Measurements from ENCODE around the gene TRPV2.

The TRPV2 gene

GRCh38 chr17:16459271-16459670, 43.9 kb downstream of the TRPV2 start:
- DNase-seq, result no peak

GRCh38 chr17:16459855-16460550, 44.6 kb downstream of the TRPV2 start:
- no peak for DNase-seq

- DNase-seq, result no peak
Observed at GRCh38 chr17:16460796-16461605, 45.6 kb downstream of the TRPV2 start.

DNA sequence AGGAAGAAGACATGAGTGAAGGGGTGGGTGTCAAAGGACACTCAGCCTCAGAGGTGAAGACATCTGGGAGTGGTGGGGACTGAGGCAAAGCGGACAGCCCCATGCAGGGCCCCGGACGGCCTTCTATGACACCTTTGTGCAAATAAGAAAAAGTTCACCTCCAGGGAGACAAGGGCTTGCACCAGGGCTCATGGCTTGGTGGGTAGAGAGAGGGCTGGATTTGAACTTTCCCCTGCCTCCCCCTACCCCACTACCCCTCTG, 46.2 kb downstream of the TRPV2 start:
- DNase-seq, result no peak

DNA sequence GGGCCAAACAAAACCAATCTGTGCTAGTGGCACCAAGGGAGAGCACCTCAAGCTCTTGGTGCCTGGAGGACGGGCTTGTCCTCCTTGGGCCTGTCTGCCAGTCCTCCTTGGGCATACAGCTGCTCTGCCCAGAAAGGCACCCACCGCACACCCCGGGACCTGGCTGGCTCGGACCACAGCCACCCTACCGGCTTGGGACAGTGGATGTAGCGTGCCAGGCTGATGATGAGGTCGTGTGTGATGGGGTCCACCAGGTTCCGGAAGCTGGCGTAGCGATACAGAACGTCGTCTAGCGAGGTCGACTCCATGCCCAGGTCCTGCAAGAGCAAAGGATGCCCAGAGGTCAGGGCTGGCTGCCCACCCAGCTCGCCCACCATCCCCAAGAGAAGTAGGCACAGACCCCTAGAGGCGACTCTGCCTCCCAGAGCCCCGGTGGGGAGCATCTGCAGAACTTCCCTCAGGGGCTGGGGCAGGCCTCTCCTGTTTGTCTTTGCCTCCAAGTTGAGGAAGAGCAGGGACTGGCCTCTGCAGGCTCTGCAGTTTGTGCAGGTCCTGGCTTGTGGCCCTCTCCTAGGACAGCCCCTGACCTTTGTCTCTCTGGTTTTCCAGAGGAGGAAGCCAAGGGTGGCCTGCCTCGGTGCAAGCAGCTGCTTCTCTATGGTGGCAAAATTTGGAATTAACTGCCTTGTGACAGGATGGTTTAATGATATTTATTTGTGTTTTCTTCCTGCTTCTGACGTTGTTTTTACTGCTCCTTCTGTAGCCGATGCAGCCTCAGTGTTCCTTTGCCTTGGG, 46.9 kb downstream of the TRPV2 start:
- DNase-seq, result no peak

GRCh38 chr17:16463358-16464302, 48.3 kb downstream of the TRPV2 start:
- no peak for DNase-seq

DNA sequence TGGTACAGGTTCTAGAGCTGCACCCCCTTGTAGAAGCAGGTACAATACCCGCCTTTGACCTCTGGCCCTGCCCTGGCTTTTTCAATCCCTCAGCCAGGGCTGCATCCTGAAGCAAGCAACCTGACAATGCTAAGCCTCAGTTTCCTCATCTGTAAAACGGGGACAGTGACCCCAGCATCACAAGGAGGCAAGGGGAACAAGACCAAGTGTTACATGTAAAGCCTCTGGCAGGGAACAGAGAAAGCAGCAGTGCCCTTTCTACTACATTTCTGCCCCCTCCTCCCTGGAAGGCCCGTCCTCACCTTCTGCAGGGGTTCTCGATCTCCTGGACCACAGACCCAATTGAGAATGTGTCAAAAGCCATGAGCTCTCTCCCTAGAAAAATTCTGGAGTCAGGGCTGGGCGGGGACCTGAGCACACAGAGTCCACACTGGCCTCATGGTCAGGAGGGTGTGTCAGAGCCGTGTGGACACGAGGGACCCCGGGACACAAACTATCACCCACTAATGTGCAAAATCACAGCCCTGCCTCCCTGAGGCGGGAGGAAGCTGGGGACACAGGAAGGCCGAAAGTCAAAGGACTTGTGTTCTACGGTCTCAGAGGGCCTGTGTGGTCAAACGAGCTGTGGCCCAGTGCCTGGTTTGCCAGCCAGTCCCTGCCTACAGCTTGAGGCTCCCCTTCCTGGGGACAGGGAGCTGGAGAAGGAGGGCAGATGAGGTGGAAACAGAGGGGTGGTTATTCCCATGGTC, 49.1 kb downstream of the TRPV2 start:
- DNase-seq, result no peak

- no peak for DNase-seq
Observed at GRCh38 chr17:16465052-16465312, 49.6 kb downstream of the TRPV2 start.

- DNase-seq, result no peak
Observed at GRCh38 chr17:16465861-16466338, 50.5 kb downstream of the TRPV2 start.

DNA sequence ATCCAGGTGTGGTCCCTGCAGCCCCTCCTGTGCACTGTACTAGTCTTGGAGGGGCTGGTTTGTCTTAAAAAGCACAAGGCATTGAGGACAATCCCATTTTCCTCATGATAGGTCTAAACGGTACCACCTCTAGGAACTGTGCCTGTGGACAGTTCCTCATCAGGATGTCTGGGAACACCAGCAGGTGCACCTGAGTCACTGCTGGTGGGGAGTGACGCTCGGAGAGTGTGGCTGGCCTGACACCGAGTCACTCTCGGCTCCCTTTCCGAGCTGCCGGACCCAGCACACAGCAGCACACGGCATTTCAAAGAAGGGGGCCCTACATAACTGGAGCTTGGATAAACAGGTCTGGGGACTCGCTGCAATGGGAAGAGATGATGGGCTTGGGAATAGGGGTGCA, 51.0 kb downstream of the TRPV2 start:
- DNase-seq, result no peak

DNA sequence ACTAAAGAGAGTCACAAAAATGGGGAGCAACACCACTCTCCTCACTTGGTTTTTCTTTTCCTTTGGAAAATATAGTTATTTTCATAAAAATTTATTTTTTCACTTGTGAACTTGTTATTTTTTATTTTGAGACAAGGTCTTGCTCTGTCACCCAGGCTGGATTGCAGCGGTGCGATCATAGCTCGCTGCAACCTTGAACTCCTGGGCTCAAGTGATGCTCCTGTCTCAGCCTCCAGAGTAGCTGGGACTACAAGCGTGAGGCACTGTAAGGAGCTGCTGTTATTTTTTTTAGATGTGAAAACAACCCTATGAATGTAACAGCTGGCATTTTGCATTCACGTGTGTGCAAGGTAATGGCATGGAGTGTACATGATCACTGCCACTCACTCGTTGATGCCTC, 51.7 kb downstream of the TRPV2 start:
- no peak for DNase-seq

- DNase-seq, result no peak
Observed at GRCh38 chr17:16467886-16468285, 52.5 kb downstream of the TRPV2 start.

GRCh38 chr17:16468428-16468992, 53.1 kb downstream of the TRPV2 start:
- no peak for DNase-seq

GRCh38 chr17:16470265-16470664, 54.9 kb downstream of the TRPV2 start:
- DNase-seq, result peak; percentile 60

DNA sequence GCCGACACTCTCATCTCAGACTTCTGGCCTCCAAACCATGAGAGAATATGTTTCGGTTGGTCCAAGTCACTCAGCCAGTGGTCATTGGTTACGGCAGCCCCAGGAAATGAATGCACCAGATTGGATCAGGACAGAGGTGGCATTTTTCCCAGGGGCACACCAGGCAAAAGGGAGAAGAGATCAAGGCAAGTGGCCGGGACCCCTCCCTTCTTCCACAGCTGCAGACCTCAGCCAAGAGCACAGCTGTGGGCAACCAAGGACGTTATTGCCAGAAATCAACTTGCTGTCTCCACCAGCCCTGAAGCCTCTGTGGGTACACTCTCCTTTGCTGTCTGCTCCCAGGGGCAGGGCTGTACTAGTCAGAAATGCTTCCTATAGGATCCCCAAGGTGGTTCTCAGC, 55.9 kb downstream of the TRPV2 start:
- DNase-seq, result no peak

DNA sequence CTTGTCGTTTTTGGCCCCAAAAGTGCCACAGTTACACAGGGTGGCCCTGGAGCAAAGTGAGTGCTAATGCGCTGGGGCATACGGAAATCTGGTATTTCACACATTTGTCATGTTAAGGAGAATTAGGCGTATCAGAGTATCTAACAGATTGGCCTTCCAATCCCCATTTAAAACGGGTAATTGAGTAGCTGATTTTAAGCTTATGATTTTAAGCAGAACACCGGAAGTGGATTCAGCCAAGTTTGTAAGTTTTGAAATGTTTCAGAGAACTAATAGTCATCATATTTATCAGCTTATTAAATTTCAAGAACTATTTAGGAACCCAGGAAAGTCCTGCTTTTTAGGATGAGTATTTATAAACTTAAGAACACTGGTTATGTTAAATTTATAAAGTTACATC, 57.2 kb downstream of the TRPV2 start:
- no peak for DNase-seq

DNA sequence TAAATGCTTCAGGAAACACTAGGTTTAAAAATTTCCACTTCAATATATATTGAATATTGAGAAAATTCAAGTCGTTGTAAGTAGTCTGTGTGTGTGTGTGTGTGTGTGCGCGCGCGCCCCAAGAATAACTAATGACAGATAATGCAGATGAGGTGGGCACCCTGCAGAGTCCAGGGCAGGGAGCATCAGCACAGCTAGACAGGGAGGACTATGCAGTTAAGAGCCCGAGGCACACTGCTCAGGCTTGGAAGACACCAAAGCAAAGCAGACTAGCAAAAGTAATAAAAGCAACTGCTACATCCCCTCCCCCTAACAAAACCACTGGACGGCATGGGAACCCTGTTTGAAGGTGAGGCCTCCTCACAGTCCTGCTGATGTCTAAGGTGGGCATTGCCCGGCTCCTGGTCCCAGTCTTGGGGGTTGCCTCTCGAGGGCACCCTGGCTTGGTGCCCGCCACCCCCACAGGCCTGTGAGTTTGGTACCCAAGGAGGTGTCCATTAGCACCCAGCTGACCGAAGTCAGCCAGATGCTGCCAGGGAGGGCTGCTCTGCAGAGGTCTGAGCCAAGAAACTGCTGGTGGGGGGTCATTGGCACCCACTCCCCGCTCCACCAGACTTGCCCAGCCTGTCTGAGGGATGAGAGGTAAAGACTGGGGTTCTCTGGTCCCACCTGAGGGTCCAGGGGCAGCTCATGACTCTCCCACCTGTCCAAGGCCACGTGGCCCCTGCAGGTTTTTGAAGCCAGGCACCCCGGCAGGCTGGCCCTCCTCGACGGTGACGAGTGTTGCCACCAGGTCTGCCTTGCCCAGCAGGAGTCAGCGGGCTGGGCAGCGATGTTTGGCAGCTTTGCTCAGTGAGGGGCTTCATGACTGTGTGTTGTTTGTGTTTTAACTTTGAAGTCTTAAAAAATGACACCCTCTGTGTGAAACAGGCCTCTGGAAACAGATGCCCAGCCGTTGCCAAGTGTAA, 58.0 kb downstream of the TRPV2 start:
- DNase-seq, result no peak

DNA sequence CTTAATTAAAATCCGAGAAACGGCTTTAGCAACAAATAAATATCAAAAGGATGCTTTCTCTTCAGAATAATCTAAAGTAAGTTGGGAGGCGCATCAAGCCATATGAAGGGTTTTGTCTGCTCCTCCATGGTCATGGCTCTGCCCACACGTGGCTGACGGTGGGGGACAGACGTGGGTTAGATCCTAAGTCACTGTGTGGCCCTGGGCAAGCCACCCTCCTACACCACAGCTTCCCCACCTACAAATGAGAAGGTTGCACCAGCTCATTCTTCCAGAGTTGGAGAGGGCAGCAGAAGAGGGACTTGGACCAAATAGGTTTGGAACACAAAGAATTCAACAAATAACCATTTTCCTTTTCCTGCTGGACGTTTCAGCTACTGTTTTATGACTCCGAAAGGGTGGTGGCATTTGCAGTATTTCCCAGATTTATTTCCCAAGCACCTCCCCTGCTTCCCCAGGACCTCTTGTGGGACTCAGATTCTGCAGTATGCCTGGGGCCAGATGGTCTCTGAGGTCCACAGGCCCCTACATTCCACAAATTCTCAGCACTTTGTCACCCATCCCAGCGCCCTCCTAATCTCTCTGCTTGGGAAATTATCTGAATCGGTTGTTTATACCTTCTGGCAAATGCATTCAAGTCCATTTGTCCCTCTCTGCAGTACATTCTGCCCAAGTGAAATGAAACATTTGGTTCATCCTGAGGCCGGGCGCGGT, 58.8 kb downstream of the TRPV2 start:
- no peak for DNase-seq

DNA sequence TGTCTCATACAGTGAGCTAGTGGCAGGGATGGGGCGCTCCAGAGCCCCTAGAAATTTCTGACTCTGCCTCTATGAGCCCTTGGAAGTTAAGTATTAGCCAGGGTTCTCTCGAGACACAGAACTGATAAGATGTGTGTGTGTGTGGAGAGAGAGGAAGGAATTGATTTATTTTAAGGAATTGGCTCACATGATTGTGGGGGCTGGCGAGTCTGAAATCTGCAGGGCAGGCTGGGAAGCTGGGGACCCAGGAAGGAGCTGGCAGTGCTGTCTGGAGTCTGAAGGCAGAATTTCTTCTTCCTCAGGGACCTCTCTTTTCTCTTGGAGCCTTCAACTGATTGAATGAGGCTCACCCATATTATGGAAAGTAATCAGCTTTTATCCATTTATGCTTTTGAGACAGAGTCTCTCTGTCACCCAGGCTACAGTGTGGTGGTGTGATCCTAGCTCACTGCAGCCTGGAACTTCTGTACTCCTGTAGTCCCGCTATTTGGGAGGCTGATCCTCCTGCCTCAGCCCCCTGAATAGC, 59.9 kb downstream of the TRPV2 start:
- no peak for DNase-seq

GRCh38 chr17:16477255-16477654, 61.9 kb downstream of the TRPV2 start:
- DNase-seq, result no peak
